Tibial nerve (tissue), 4 donors: ENCODE results near the gene CDK19. TPM values are rescaled to one million over a fixed set of nuclear protein-coding genes. Genes with fewer than 3 reads are reported as not detected.

Source experiments
- DNase-seq, 2 donors: peaks; one replicate each; pipeline ENCODE4 v3.0.0-alpha.2; 2019; ENCODE audit warnings: low spot score in 2 of 2
- H3K27ac ChIP-seq, 4 donors: fragments of 200-600 bp; sonication (generic) in 3 of 4; one replicate each; pipeline ENCODE4 v1.5.1; 2017 to 2019; ENCODE audit warnings: mild to moderate bottlenecking in 1 of 4
- H3K27me3 ChIP-seq, 2 donors: fragments of 200-600 bp; sonication (generic) in 1 of 2; one replicate each; pipeline versions ENCODE4 v1.5.1 to v1.6.0; 2017 to 2019
- H3K36me3 ChIP-seq, 3 donors: fragments of 200-600 bp; sonication (generic); one replicate each; pipeline ENCODE4 v1.5.1; 2018 to 2019
- H3K4me1 ChIP-seq, 4 donors: fragments of 200-600 bp; sonication (generic) in 3 of 4; one replicate each; pipeline ENCODE4 v1.5.1; 2017 to 2019
- H3K4me3 ChIP-seq, 4 donors: fragments of 200-600 bp; sonication (generic) in 3 of 4; one replicate each; pipeline ENCODE4 v1.5.1; 2017 to 2019; ENCODE audit warnings: mild to moderate bottlenecking in 1 of 4, moderate library complexity in 1 of 4
- H3K9me3 ChIP-seq, 4 donors: fragments of 200-600 bp; sonication (generic) in 3 of 4; one replicate each; pipeline ENCODE4 v1.5.1; 2017 to 2019
- CTCF ChIP-seq, 5 experiments: fragments of 200-600 bp in 3 of 5; fragments of 450-650 bp in 2 of 5; sonication (generic) in 3 of 5; IDR thresholded peaks; one replicate each; pipeline ENCODE4 v1.5.1; 2016 to 2019; ENCODE audit warnings: antibody characterized with exemption in 5 of 5, mild to moderate bottlenecking in 3 of 5, moderate library complexity in 2 of 5
- EP300 ChIP-seq, 2 donors: sonication (generic); formaldehyde crosslinking; IDR thresholded peaks; one replicate each; pipeline ENCODE4 v1.6.1; 2017; ENCODE audit warnings: antibody characterized with exemption in 2 of 2, mild to moderate bottlenecking in 1 of 2
- POLR2A ChIP-seq, 2 donors: fragments of 450-650 bp; IDR thresholded peaks; one replicate each; pipeline ENCODE4 v1.6.1; 2017; ENCODE audit warnings: antibody characterized with exemption in 2 of 2, mild to moderate bottlenecking in 2 of 2, moderate library complexity in 2 of 2
- whole genome bisulfite sequencing, 2 donors: methylation state at CpG; one replicate each; pipeline ENCODE4 v1.1.5; 2018; 5-methylcytosine and 5-hydroxymethylcytosine counted together
- total RNA-seq, 4 donors: library from RNA; depleted of rRNA; stranded (reverse); fragments of >200 nt; gene quantifications; one replicate each; pipeline ENCODE4 v1.1.0, GENCODE V29; 2016

The CDK19 gene
- total RNA-seq, 4 donors from 2014 or later = 18.6 to 29.3 (median 24.3) TPM

GRCh38 chr6:110566346-110567125 is 248.7 kb downstream of the CDK19 start:
- Histone ChIP-seq H3K4me1 (no peaks in the 10 kb centered on the region), H3K36me3 (no peaks in the 10 kb centered on the region), H3K27me3 (no peaks in the 10 kb centered on the region), H3K4me3 (no peak overlapping the region), H3K27ac (peak overlapping the region in 3 of 4 donors; percentile 2 to 59 (median 43)), H3K9me3 (no peaks in the 10 kb centered on the region)
- 51 to 52% methylated on average over 7 of the region's 7 CpGs for WGBS, 2 donors
- TF ChIP-seq CTCF (IDR thresholded peaks at IDR 0.05) (no peak), POLR2A (IDR thresholded peaks at IDR 0.05) (no peak), EP300 (IDR thresholded peaks at IDR 0.05) (no peak)
- DNase-seq = no peak

- 73 to 78% methylated on average over 6 of the region's 6 CpGs for WGBS, 2 donors
Measured at GRCh38 chr6:110564703-110565421, 250.4 kb downstream of the CDK19 start.

GRCh38 chr6:110563711-110564110 is 251.6 kb downstream of the CDK19 start:
- no peaks in the 10 kb centered on the region for H3K36me3 ChIP-seq
- H3K27me3 ChIP-seq = no peaks in the 10 kb centered on the region
- no peak overlapping the region for H3K27ac ChIP-seq
- H3K4me3 ChIP-seq = no peak overlapping the region
- TF ChIP-seq CTCF (IDR thresholded peaks at IDR 0.05) (no peak), EP300 (IDR thresholded peaks at IDR 0.05) (no peak), POLR2A (IDR thresholded peaks at IDR 0.05) (no peak)
- no peaks in the 10 kb centered on the region for H3K4me1 ChIP-seq
- no peak for DNase-seq
- H3K9me3 ChIP-seq = peaks cover 0 to 8% (median 0%) of the 10 kb centered on the region in 4 donors
- WGBS, 2 donors = 68 to 86% methylated on average over 2 of the region's 2 CpGs

More at GRCh38 chr6:110564703-110565421, 250.4 kb downstream of the CDK19 start:
- peak overlapping the region in 2 of 4 donors; percentile 9 to 11 for H3K27ac ChIP-seq
- no peak overlapping the region for H3K4me3 ChIP-seq
- no peaks in the 10 kb centered on the region for H3K36me3 ChIP-seq
- TF ChIP-seq POLR2A (IDR thresholded peaks at IDR 0.05) = no peak
- TF ChIP-seq CTCF (IDR thresholded peaks at IDR 0.05) = no peak
- no peak for TF ChIP-seq EP300 (IDR thresholded peaks at IDR 0.05)
- no peaks in the 10 kb centered on the region for H3K9me3 ChIP-seq
- no peaks in the 10 kb centered on the region for H3K4me1 ChIP-seq
- no peak for DNase-seq
- H3K27me3 ChIP-seq = no peaks in the 10 kb centered on the region

- Histone ChIP-seq H3K36me3 (no peaks in the 10 kb centered on the region), H3K4me3 (no peak overlapping the region), H3K9me3 (peaks cover 0 to 8% (median 0%) of the 10 kb centered on the region in 4 donors), H3K27me3 (no peaks in the 10 kb centered on the region), H3K27ac (no peak overlapping the region), H3K4me1 (no peaks in the 10 kb centered on the region)
- DNase-seq = no peak
- TF ChIP-seq EP300 (IDR thresholded peaks at IDR 0.05) (no peak), POLR2A (IDR thresholded peaks at IDR 0.05) (no peak), CTCF (IDR thresholded peaks at IDR 0.05) (no peak)
- 92 to 98% methylated on average over 6 of the region's 6 CpGs for WGBS, 2 donors
Measured at GRCh38 chr6:110562316-110562915, 252.9 kb downstream of the CDK19 start.

GRCh38 chr6:110561696-110562095 is 253.6 kb downstream of the CDK19 start:
- H3K27me3 ChIP-seq = no peaks in the 10 kb centered on the region
- no peaks in the 10 kb centered on the region for H3K4me1 ChIP-seq
- no peak for TF ChIP-seq CTCF (IDR thresholded peaks at IDR 0.05)
- TF ChIP-seq POLR2A (IDR thresholded peaks at IDR 0.05) = no peak
- no peak for TF ChIP-seq EP300 (IDR thresholded peaks at IDR 0.05)
- no peak overlapping the region for H3K4me3 ChIP-seq
- peaks cover 0 to 8% (median 0%) of the 10 kb centered on the region in 4 donors for H3K9me3 ChIP-seq
- no peaks in the 10 kb centered on the region for H3K36me3 ChIP-seq
- no peak for DNase-seq
- no peak overlapping the region for H3K27ac ChIP-seq
